Measurements from ENCODE around the gene LANCL3.

The LANCL3 gene

GRCh38 chrX:37711991-37712390, 140.5 kb downstream of the LANCL3 start:
- Histone ChIP-seq H3K9me3 (ENCODE audit: insufficient read depth, low read length) (no peaks in the 10 kb centered on the region), H3K9me2 (replicated peaks; ENCODE audit: insufficient read depth, low read length) (no peaks in the 10 kb centered on the region), H3K4me2 (ENCODE audit: low read depth, low read length, poor library complexity, severe bottlenecking) (no peak overlapping the region), H3K27ac (ENCODE audit: low read depth, low read length) (no peak overlapping the region), H4K20me1 (ENCODE audit: low read depth, low read length) (no peaks in the 10 kb centered on the region), H3K27me3 (ENCODE audit: low read length) (no peaks in the 10 kb centered on the region), H3F3A (ENCODE audit: insufficient read depth) (no peaks in the 10 kb centered on the region), H2AFZ (ENCODE audit: low read depth, low read length, severe bottlenecking) (no peak overlapping the region), H3K9ac (ENCODE audit: low read length) (no peak overlapping the region), H3K4me3 (ENCODE audit: insufficient read depth, low read length, poor library complexity, severe bottlenecking) (no peak overlapping the region), H3K79me2 (ENCODE audit: insufficient read depth, low read length) (no peaks in the 10 kb centered on the region), H3K36me3 (ENCODE audit: low read length) (no peaks in the 10 kb centered on the region)
- TF ChIP-seq EZH2phosphoT487 (conservative IDR thresholded peaks at IDR 0.05; ENCODE audit: low read length) = no peak
- TF ChIP-seq CTCF (IDR thresholded peaks at IDR 0.05; ENCODE audit: insufficient read depth, low read length, poor library complexity, severe bottlenecking) = no peak

- H3K27me3 ChIP-seq (ENCODE audit: low read length) = no peaks in the 10 kb centered on the region
- no peak overlapping the region for H3K4me2 ChIP-seq (ENCODE audit: low read depth, low read length, poor library complexity, severe bottlenecking)
- H3K27ac ChIP-seq (ENCODE audit: low read depth, low read length) = no peak overlapping the region
- no peaks in the 10 kb centered on the region for H3K9me2 ChIP-seq (replicated peaks; ENCODE audit: insufficient read depth, low read length)
- H2AFZ ChIP-seq (ENCODE audit: low read depth, low read length, severe bottlenecking) = no peak overlapping the region
- H3K79me2 ChIP-seq (ENCODE audit: insufficient read depth, low read length) = no peaks in the 10 kb centered on the region
- H4K20me1 ChIP-seq (ENCODE audit: low read depth, low read length) = no peaks in the 10 kb centered on the region
- no peak overlapping the region for H3K4me3 ChIP-seq (ENCODE audit: insufficient read depth, low read length, poor library complexity, severe bottlenecking)
- H3K36me3 ChIP-seq (ENCODE audit: low read length) = no peaks in the 10 kb centered on the region
- H3F3A ChIP-seq (ENCODE audit: insufficient read depth) = no peaks in the 10 kb centered on the region
- TF ChIP-seq CTCF (IDR thresholded peaks at IDR 0.05; ENCODE audit: insufficient read depth, low read length, poor library complexity, severe bottlenecking) = no peak
- TF ChIP-seq EZH2phosphoT487 (conservative IDR thresholded peaks at IDR 0.05; ENCODE audit: low read length) = no peak
- H3K9ac ChIP-seq (ENCODE audit: low read length) = no peak overlapping the region
- no peaks in the 10 kb centered on the region for H3K9me3 ChIP-seq (ENCODE audit: insufficient read depth, low read length)
These were observed 141.0 kb downstream of the LANCL3 start for GRCh38 chrX:37712458-37712857.

- Histone ChIP-seq H3K4me2 (ENCODE audit: low read depth, low read length, poor library complexity, severe bottlenecking) (no peak overlapping the region), H3K9ac (ENCODE audit: low read length) (no peak overlapping the region), H3F3A (ENCODE audit: insufficient read depth) (no peaks in the 10 kb centered on the region), H3K27me3 (ENCODE audit: low read length) (no peaks in the 10 kb centered on the region), H3K27ac (ENCODE audit: low read depth, low read length) (no peak overlapping the region), H2AFZ (ENCODE audit: low read depth, low read length, severe bottlenecking) (no peak overlapping the region), H3K36me3 (ENCODE audit: low read length) (no peaks in the 10 kb centered on the region), H3K4me3 (ENCODE audit: insufficient read depth, low read length, poor library complexity, severe bottlenecking) (no peak overlapping the region), H4K20me1 (ENCODE audit: low read depth, low read length) (no peaks in the 10 kb centered on the region), H3K9me3 (ENCODE audit: insufficient read depth, low read length) (no peaks in the 10 kb centered on the region), H3K9me2 (replicated peaks; ENCODE audit: insufficient read depth, low read length) (no peaks in the 10 kb centered on the region), H3K79me2 (ENCODE audit: insufficient read depth, low read length) (no peaks in the 10 kb centered on the region)
- TF ChIP-seq EZH2phosphoT487 (conservative IDR thresholded peaks at IDR 0.05; ENCODE audit: low read length) (no peak), CTCF (IDR thresholded peaks at IDR 0.05; ENCODE audit: insufficient read depth, low read length, poor library complexity, severe bottlenecking) (no peak)
These were observed 143.0 kb downstream of the LANCL3 start for GRCh38 chrX:37714479-37714878.

Measured in SU-DHL-6 (cell line).